ENCODE measurements around the gene HPRT1. TPM values are rescaled to one million over a fixed set of nuclear protein-coding genes. Genes with fewer than 3 reads are reported as not detected.

Gene HPRT1
- 109 TPM in 2 replicates for total RNA-seq

- intact Hi-C loops (cut with micrococcal nuclease), result loop anchor here (5.0 kb wide), 1 partner anchor 288 kb away; no protein-coding TSS in a partner anchor
These were observed at the start of gene HPRT1 for GRCh38 chrX:134460005-134460861. HPRT1 (plus strand) TSS chrX:134460165; CDS start chrX:134460312, 147 bp downstream.

GRCh38 chrX:134416087-134416486 lies 43.9 kb upstream of the HPRT1 start:
- intact Hi-C loops (cut with micrococcal nuclease), result no loop called here

- intact Hi-C loops (cut with micrococcal nuclease), result no loop called here
These were observed 41.5 kb upstream of the HPRT1 start for GRCh38 chrX:134418317-134419113.

DNA sequence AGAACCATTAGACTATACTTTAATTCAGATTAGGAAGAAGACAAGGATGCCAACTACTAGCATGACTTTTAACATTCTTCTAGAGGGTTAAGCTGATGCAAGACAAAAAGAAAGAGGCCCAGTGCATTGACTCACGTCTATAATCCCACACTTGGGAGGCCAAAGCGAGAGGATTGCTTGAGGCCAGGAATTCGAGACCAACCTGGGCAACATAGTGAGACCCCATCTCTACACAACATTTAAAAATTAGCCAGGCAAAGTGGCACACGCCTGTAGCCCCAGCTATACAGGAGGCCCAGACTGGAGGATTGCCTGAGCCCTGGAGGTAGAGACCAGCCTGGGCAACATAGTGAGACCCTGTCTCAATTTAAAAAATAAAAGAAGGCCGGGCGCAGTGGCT lies 40.2 kb upstream of the HPRT1 start:
- intact Hi-C loops (cut with micrococcal nuclease), result no loop called here

GRCh38 chrX:134423606-134424005 lies 36.4 kb upstream of the HPRT1 start:
- intact Hi-C loops (cut with micrococcal nuclease), result no loop called here

DNA sequence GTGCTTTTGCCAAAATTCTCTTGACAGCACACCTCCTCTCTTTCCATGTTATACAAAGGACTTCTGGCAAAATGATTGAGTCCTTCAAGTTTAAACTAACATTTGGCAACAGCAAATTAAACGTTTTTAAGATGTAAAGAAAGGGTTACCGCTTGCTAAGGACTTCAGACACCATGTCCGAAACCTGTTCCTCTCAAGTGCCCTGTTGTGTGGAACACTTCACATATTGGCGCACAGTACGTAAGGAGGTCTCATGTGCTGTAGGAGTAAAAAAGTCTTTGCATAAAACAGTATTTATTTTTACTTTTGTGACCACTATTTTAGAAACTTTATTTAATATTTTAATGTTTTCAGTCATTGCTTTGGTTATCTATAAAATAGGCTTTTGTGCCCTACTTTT lies 33.7 kb upstream of the HPRT1 start:
- intact Hi-C loops (cut with micrococcal nuclease), result no loop called here

DNA sequence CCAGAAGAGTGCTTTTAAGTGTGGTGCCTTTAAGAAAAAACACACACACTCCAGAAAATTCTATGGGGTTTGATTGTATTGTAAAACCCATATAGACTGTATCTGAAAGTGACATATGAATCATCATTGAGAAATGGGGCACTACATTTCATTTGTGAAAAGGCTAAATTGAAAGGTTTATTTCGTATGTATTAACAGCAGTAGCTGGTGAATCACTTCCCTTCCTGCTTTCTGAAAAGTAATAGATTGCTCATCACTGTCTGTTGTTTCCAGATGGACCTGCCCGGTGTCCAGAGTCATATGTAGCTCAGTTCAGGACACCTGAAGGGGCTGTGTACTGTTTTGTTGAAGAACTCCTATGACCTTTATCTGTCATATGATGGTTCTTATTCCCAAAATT lies 28.1 kb upstream of the HPRT1 start:
- intact Hi-C loops (cut with micrococcal nuclease), result no loop called here

GRCh38 chrX:134435894-134436293 lies 24.1 kb upstream of the HPRT1 start:
- intact Hi-C loops (cut with micrococcal nuclease), result no loop called here

GRCh38 chrX:134443020-134443419 lies 16.9 kb upstream of the HPRT1 start:
- intact Hi-C loops (cut with micrococcal nuclease), result no loop called here

DNA sequence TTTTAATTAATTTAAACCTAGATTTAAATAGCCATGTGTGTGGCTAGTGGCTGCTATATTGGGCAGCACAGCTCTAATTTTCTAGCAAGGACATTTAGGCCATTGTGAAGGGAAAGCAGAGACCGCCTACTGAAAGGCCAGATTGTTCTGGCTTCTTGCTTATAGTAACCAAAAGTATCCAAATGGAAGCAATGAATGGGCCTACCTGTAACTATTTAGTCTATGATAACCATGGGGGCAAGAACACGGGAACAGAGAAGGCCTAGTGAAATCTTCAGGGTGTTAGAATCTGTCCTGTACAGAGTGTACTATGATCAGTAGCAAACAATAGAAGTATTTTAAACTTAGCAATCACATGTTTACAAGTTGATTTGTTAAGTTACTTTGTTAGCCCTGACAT lies 16.5 kb upstream of the HPRT1 start:
- intact Hi-C loops (cut with micrococcal nuclease), result no loop called here

DNA sequence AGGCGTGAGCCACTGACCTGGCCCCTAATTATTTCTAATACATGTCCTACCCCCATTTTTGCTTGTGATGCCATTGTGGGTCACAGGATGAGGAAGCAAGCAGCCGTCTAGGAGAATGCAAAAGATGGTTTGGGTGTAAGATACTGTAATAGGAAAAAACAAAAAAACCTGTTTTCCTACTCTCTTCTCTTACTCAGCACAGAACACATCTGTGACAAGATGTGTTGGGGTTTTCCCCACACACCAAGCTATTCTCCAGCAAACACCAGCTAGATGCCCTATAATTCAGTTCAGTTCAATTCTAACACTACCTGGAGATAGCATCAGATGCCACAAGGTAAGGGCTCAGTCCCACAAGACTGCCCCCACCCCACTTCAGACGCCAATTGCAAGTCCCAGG lies 15.3 kb upstream of the HPRT1 start:
- intact Hi-C loops (cut with micrococcal nuclease), result no loop called here

DNA sequence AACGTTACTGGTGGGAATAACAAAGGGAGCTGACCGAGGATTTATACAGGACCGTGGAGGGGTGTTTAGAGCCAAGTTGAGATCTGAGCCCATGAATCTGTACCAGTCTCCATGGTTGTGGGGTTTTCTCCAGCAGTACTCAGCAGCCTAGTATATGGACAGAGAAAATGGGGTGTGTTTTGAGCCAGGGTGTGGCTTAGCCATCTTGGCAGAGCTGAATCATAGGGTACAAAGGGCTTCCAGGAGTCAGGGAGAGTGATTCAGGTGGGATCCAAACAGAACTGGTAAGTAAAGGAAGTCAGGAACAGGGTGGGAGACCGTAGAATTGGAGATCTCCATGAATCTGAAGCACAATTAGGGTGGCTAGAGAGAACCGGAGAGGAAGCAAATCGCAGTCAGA lies 7.4 kb upstream of the HPRT1 start:
- intact Hi-C loops (cut with micrococcal nuclease), result no loop called here

DNA sequence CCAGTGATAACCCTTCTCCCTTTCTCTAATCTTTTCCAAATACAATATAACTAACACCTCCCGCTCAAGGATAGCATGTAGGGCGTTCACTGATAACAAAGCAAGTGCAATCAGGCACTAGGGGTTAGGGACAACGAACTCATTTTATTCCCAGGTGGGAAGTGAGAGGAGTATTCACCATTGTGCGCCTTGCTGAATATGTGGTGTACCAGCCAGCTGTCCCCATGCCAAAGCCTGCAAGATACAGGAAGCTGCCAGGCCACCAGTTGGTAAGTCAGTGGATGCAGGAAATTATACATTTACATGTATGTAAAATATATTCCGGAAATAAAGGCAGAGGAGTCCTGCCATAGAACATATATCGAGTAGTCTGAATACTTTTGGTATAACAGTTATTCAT lies 6.3 kb upstream of the HPRT1 start:
- intact Hi-C loops (cut with micrococcal nuclease), result no loop called here

DNA sequence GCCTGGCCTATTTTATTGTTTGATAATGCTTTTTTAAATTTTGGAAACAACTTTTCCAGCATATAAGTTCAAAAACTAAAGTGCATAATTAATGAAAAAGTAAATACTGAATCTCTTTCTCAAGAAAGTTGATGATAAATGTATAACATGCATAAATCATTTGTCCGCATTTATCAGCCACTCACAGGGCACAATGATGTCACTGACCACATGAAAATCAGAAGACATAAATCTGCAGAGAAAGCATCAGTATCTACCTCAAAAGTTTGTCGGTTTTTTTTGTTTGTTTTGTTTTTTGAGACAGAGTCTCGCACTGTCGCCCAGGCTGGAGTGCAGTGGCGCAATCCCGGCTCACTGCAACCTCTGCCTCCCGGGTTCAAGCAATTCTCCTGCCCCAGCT lies 5.5 kb upstream of the HPRT1 start:
- intact Hi-C loops (cut with micrococcal nuclease), result no loop called here

DNA sequence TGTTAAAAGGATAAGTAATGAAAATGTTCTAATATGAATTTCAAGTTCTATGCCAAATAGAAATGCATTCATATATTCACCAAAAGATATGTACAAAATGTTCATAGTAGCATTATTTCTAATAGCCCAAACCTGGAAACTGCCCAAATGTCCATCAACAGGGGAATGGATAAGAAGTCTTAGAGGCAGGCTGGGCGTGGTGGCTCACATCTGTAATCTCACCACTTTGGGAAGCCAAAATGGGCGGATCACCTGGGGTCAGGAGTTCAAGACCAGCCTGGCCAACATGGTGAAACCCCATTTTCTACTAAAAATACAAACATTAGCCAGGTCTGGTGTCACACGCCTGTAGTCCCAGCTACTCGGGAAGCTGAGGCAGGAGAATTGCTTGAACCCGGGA lies 2.3 kb upstream of the HPRT1 start:
- intact Hi-C loops (cut with micrococcal nuclease), result no loop called here

- intact Hi-C loops (cut with micrococcal nuclease), result loop anchor here (5.0 kb wide), 1 partner anchor 287 kb away; no protein-coding TSS in a partner anchor
These were observed 321 bp upstream of the HPRT1 start for GRCh38 chrX:134459683-134460004.

DNA sequence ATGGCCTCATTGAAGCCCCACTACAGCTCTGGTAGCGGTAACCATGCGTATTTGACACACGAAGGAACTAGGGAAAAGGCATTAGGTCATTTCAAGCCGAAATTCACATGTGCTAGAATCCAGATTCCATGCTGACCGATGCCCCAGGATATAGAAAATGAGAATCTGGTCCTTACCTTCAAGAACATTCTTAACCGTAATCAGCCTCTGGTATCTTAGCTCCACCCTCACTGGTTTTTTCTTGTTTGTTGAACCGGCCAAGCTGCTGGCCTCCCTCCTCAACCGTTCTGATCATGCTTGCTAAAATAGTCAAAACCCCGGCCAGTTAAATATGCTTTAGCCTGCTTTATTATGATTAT lies 876 bp downstream of the HPRT1 start:
- intact Hi-C loops (cut with micrococcal nuclease), result loop anchor here (5.0 kb wide), 1 partner anchor 289 kb away; no protein-coding TSS in a partner anchor

GRCh38 chrX:134461437-134461836 lies 1.5 kb downstream of the HPRT1 start:
- intact Hi-C loops (cut with micrococcal nuclease), result loop anchor here (5.0 kb wide), 1 partner anchor 289 kb away; no protein-coding TSS in a partner anchor

GRCh38 chrX:134462927-134463326 lies 3.0 kb downstream of the HPRT1 start:
- intact Hi-C loops (cut with micrococcal nuclease), result loop anchor here (5.0 kb wide), 1 partner anchor 291 kb away; no protein-coding TSS in a partner anchor

- intact Hi-C loops (cut with micrococcal nuclease), result loop anchor here (5.0 kb wide), 1 partner anchor 292 kb away; no protein-coding TSS in a partner anchor
These were observed 4.5 kb downstream of the HPRT1 start for GRCh38 chrX:134464453-134464852.

GRCh38 chrX:134469486-134469885 lies 9.5 kb downstream of the HPRT1 start:
- intact Hi-C loops (cut with micrococcal nuclease), result no loop called here

GRCh38 chrX:134470013-134470412 lies 10.0 kb downstream of the HPRT1 start:
- intact Hi-C loops (cut with micrococcal nuclease), result no loop called here

All from T-helper 2 cell treated with Interferon-gamma antibody and Interleukin-4, amounts not matched to agents 100 ng/mL and 5 ng/mL, for 36 hours (primary cell).